Esophagus squamous epithelium (tissue), 5 donors: ENCODE results near the gene OR7A10. TPM values are rescaled to one million over a fixed set of nuclear protein-coding genes. Genes with fewer than 3 reads are reported as not detected.
"Not testable (repeated sequence)": the region's sequence is repeated elsewhere in the genome, so short reads cannot be mapped to it uniquely, and the experiment has no call there.

ENCODE experiments used
- DNase-seq: peaks from one replicate; lab custom pipeline; 2025; lab: John Stamatoyannopoulos, UW
- H3K27ac ChIP-seq, 4 donors: fragments of 200-600 bp; sonication (generic); one replicate each; pipeline ENCODE4 v1.5.1; 2016 to 2019; ENCODE audit warnings: mild to moderate bottlenecking in 1 of 4
- H3K27me3 ChIP-seq, 4 donors: fragments of 200-600 bp; sonication (generic); 1 replicate in 3 of 4; 2 replicates in 1 of 4; pipeline versions ENCODE4 v1.5.1 to v1.6.0; 2017 to 2021; ENCODE audit warnings: antibody characterized with exemption in 1 of 4
- H3K36me3 ChIP-seq, 3 donors: fragments of 200-600 bp; sonication (generic); one replicate each; pipeline ENCODE4 v1.5.1; 2016 to 2019
- H3K4me1 ChIP-seq, 3 donors: fragments of 200-600 bp; sonication (generic); one replicate each; pipeline ENCODE4 v1.5.1; 2017 to 2019
- H3K4me3 ChIP-seq, 4 donors: fragments of 200-600 bp; sonication (generic); 1 replicate in 3 of 4; 2 replicates in 1 of 4; pipeline ENCODE4 v1.5.1; 2016 to 2019; ENCODE audit warnings: mild to moderate bottlenecking in 2 of 4, moderate library complexity in 1 of 4
- H3K9me3 ChIP-seq, 3 donors: fragments of 200-600 bp; sonication (generic); one replicate each; pipeline ENCODE4 v1.5.1; 2016 to 2019
- CTCF ChIP-seq, 6 experiments: fragments of 450-650 bp in 4 of 6; fragments of 200-600 bp in 2 of 6; sonication (generic) in 2 of 6; IDR thresholded peaks; one replicate each; pipeline ENCODE4 v1.5.1; 2016 to 2019; ENCODE audit warnings: antibody characterized with exemption in 6 of 6, mild to moderate bottlenecking in 4 of 6, moderate library complexity in 4 of 6
- POLR2A ChIP-seq, 4 donors: fragments of 450-650 bp; IDR thresholded peaks; one replicate each; pipeline ENCODE4 v1.6.1; 2017; ENCODE audit warnings: antibody characterized with exemption in 4 of 4, mild to moderate bottlenecking in 4 of 4, moderate library complexity in 3 of 4
- WGBS, 2 donors: methylation state at CpG; one replicate each; pipeline ENCODE4 v1.1.5; 2018; 5-methylcytosine and 5-hydroxymethylcytosine counted together
- intact Hi-C: fragments of 100-400 bp; cut with DNase I; formaldehyde crosslinking; loops from one replicate; pipeline ENCODE4 v1.15.0; 2022
- small RNA-seq, 4 donors: library from RNA; depleted of rRNA; stranded (forward); fragments of <200 nt; gene quantifications; one replicate each; pipeline ENCODE3, GENCODE V24; 2016
- total RNA-seq, 4 donors: library from RNA; depleted of rRNA; stranded (reverse); fragments of >200 nt; gene quantifications; one replicate each; pipeline ENCODE4 v1.1.0, GENCODE V29; 2016
- donor health status: DM: yes; HTN: yes; CAD: no.

Gene OR7A10
- total RNA-seq, 4 donors from 2014 or later = not detected

- TF ChIP-seq POLR2A (IDR thresholded peaks at IDR 0.05) = no peak
- TF ChIP-seq CTCF (IDR thresholded peaks at IDR 0.05) = no peak
- Histone ChIP-seq H3K4me3 (no peak overlapping the region), H3K36me3 (no peaks in the 10 kb centered on the region), H3K9me3 (no peaks in the 10 kb centered on the region), H3K27me3 (peaks cover 0 to 6% (median 0%) of the 10 kb centered on the region in 4 donors), H3K4me1 (no peaks in the 10 kb centered on the region), H3K27ac (no peak overlapping the region)
- DNase-seq = no peak
- intact Hi-C loops = no loop called here
- 73 to 76% methylated on average over 5 of the region's 5 CpGs for WGBS, 2 donors
Observed at GRCh38 chr19:14798760-14799159, 50.0 kb downstream of the OR7A10 start.

GRCh38 chr19:14796021-14796420 is 52.7 kb downstream of the OR7A10 start:
- no peak for DNase-seq

DNA sequence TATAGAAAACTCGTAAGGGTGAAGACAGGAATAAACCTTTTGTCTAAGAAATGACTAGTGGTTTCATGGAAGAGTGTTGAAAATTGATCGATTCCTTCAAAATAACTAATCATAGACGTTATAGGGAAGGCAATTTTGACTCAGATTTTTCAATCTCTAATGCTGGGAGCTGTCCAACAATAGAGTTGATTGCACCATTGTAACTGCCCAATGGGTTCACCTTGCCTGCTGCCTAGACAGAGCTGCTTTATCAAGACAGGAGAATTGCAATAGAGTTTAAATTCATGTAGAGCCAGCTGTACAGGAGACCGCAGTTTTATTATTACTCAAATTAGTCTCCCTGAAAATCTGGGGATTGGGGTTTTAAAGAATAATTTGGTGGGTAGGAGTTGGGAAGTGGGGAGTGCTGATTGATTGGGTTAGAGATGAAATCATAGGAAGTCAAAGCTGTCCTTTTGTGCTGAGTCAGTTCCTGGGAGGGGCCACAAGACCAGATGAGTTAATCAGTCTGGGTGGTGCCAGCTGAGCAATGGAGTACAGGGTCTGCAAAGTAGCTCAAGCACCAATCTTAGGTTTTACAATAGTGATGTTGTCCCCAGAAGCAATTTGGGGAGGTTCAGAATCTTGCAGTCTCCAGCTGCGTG is 53.5 kb downstream of the OR7A10 start:
- intact Hi-C loops = no loop called here
- DNase-seq = no peak
- TF ChIP-seq CTCF (IDR thresholded peaks at IDR 0.05) = no peak
- no peak for TF ChIP-seq POLR2A (IDR thresholded peaks at IDR 0.05)
- Histone ChIP-seq H3K4me1 (no peaks in the 10 kb centered on the region), H3K9me3 (no peaks in the 10 kb centered on the region), H3K27ac (no peak overlapping the region), H3K36me3 (no peaks in the 10 kb centered on the region), H3K4me3 (no peak overlapping the region), H3K27me3 (no peaks in the 10 kb centered on the region)
- WGBS, 2 donors = 71 to 75% methylated on average over 5 of the region's 5 CpGs

More at GRCh38 chr19:14796021-14796420, 52.7 kb downstream of the OR7A10 start:
- intact Hi-C loops = no loop called here
- WGBS, 2 donors = 92 to 94% methylated on average over 10 to 11 of the region's 11 CpGs
- Histone ChIP-seq H3K27me3 (peaks cover 0 to 3% (median 0%) of the 10 kb centered on the region in 4 donors), H3K27ac (no peak overlapping the region), H3K4me1 (no peaks in the 10 kb centered on the region), H3K36me3 (no peaks in the 10 kb centered on the region), H3K9me3 (no peaks in the 10 kb centered on the region), H3K4me3 (no peak overlapping the region)
- no peak for TF ChIP-seq POLR2A (IDR thresholded peaks at IDR 0.05)
- TF ChIP-seq CTCF (IDR thresholded peaks at IDR 0.05) = no peak

DNA sequence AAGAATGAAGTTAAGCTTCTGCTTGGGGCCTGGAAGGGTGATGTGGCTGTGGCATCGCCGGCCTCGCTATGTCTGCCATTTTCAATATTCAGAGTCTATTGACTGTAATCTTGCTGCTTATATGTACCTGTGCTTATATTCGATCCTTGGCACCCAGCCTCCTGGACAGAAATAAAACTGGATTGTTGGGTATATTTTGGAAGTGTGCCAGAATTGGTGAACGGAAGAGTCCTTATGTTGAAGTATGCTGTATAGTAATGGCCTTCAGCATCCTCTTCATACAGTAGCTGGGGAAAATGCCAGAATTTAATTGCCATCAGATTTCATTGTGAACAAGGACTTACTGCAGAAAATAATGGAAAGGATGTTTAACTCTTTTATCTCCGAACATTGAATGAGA is 56.5 kb downstream of the OR7A10 start:
- H3K4me1 ChIP-seq, DNase-seq, intact Hi-C loops, H3K4me3 ChIP-seq, H3K27me3 ChIP-seq, H3K36me3 ChIP-seq, H3K9me3 ChIP-seq, H3K27ac ChIP-seq: not testable (repeated sequence)
- 67 to 74% methylated on average over 6 of the region's 6 CpGs for WGBS, 2 donors

Small RNAs within 50 kb of the gene (small RNA-seq; reads per million reads assigned to genes)
- 0 to 0.15 (median 0) reads per million in 4 donors for gene AC005255.1
- 0 reads per million in 4 donors for gene OR7A18P

Other genes starting within 250 kb of the OR7A10 start
- under 1 TPM in 1 of 4 donors, not detected in 3; 0.29 TPM for gene ADGRE3, start 174.1 kb downstream of the OR7A10 start, total RNA-seq
- 10 to 100 TPM in 1 of 4 donors, 1 to 10 TPM in 3; 1.1 to 20.2 (median 3.9) TPM for gene ZNF333, start 158.9 kb downstream of the OR7A10 start, total RNA-seq
- gene ADGRE2, start 70.4 kb downstream of the OR7A10 start, total RNA-seq = 1 to 10 TPM in 3 of 4 donors, under 1 TPM in 1; 0.49 to 5.8 (median 4.0) TPM
- gene OR7A5, start 13.7 kb downstream of the OR7A10 start, total RNA-seq = under 1 TPM in 1 of 4 donors, not detected in 3; 0.38 TPM
- not detected for gene OR7C1, start 13.7 kb downstream of the OR7A10 start, total RNA-seq
- not detected for gene OR7A17, start 37.2 kb upstream of the OR7A10 start, total RNA-seq
- not detected for gene OR7C2, start 92.6 kb upstream of the OR7A10 start, total RNA-seq
- not detected for gene SLC1A6, start 130.9 kb upstream of the OR7A10 start, total RNA-seq
- under 1 TPM in 2 of 4 donors, not detected in 2; 0.42 to 0.44 TPM for gene CASP14, start 200.6 kb upstream of the OR7A10 start, total RNA-seq
- gene OR1I1, start 233.3 kb upstream of the OR7A10 start, total RNA-seq = not detected